ENCODE measurements around the gene TNRC6C.

TNRC6C gene

DNA sequence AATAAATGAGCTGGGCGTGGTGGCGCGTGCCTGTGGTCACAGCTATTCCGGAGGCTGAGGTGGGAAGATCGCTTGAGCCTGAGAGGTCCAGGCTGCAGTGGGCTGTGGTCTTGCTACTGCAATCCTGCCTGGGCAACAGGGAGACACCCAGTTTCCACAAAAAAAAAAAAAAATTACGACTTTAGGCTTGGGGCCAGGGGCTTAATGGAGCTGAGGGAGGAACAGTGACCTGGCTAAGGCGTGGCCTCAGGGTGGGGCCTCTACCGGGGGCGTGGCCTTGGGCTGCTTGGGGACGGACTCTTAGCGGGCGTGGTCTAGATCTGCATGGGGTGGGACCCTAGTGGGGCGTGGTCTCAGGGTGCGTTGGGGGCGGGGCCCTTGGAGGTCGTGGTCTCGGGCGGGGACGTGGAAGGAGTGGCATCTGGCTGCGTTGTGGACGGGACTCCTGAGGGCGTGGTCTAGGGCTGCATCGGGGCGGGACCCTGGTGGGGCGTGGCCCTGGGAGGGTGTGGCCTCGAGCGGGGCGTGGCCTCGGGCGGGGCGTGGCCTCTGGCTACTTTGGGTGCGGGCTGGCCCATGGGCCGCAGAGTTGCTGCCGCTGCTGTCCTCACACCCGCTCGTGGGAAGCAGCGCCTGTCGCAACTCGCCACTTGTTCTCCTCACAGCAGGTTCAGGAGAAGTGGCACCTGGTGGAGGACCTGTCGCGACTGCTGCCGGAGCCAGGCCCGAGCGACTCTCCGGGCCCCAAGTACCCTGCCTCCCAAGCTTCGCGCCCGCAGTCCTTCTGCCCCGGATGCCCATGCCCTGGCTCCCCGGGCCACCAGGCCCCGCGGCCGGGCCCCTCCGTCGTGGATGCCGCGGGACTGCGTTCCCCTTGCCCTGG is 181.9 kb downstream of the TNRC6C start:
- no peak for FAIRE-seq

DNA sequence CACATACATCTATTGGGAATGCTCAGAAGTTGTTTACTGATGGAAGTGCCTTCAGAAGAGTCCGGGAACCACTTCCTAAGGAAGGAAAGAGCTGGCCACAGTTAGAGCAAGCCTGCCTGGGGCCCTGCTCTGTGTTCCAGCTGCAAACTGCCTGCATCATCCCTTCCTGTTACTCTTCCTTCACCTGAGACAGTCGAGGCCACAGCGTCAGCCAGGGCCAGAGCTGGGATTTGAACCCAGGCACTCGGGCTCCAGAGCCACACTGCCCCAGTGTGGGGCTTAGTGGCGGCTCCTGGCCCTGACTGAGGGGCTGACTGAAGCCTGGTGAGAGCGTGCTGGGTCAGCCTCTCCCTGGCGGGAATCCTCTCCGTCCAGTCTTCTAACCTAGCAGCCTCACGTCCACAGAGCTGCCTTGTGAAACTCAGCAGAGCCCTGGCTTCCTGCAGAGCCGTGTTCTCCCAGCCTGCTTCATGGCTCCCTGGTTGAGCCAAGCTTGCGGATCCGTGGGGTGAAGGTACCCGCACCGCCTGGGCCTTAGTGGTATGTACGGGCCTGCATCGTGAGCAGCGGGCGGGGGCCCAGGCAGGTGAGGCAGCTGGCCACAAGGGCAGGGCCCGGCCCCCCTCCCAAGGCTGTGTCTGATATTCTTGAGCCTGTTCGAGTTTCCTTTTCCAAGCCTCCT is 183.1 kb downstream of the TNRC6C start:
- no peak for FAIRE-seq

DNA sequence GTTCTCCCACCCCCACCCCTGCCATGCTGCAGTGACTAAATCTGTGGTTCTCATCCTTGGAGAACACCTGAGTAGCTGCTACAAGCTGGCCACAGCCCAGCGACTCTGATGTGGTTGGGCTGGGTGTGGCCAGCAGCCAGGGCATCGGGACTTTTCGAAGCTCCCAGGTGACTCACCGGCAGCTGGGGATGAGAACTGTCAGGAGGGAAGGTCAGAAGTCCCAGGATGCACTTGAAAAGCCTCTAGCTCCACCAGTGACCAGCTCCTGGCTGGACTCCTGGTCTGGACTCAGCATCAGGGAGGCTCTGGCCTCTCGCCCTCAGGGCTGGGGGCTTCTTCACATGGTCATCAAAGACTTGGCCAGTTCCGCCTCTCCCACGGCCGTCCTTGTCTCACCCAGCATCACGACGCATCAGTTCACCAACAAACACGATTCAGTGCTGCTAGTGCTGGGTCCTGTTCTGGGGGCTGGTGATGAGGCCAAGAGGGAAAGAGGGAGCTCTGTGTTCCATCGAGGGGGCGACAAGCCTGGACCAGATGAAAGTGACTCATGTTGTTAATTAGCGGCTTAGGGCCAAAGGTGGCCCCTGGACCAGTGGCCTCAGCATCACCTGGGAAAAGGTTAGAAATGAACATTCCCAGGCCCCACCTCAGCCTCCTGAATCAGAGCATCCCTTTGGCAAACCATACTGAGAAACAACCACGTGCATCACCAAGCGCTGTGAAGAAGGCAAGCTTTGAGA is 183.8 kb downstream of the TNRC6C start:
- FAIRE-seq, result no peak

DNA sequence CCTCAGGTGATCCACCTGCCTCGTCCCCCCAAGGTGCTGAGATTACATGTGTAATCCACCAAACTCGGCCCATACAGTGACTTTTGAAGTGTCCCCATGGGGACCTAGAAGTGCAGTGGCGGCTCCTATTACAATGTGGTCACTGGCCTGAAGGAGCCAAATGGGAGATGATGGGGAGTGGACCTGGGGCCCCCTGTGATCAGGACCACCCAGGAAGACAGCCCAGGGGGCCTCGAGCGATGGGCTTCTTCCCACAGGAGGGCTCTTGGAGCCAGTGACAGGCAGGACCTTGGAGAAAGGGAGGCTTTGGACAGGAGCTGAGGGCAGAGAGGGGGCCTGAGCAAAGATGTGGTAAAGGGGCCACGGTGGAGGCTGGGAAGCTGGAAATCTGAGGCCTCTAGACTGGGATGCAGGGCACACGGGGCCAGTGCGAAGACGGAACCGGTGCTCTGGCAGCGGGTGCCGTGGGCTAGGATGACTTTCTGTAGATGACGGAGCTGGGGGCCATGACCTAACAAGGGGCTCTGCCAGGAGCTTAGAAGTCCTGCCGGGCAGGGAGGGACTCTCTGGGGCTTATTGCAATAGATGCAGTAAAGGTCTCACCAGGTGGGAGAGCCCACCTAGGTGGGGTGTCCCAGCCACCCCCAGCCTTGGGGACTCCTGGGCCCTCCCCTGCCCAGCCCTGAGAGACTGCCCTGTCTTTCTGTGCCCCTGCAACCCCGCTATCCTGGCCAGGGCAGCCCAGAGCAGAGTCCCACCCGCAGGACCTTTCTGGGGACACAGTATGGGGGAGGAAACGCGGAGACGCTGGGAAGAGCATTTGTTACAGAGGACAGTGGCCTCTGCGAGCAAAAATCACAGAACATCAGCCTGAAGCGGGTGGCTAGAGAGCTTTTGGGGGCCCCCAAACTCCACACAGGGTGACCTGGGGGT is 185.0 kb downstream of the TNRC6C start:
- no peak for FAIRE-seq

DNA sequence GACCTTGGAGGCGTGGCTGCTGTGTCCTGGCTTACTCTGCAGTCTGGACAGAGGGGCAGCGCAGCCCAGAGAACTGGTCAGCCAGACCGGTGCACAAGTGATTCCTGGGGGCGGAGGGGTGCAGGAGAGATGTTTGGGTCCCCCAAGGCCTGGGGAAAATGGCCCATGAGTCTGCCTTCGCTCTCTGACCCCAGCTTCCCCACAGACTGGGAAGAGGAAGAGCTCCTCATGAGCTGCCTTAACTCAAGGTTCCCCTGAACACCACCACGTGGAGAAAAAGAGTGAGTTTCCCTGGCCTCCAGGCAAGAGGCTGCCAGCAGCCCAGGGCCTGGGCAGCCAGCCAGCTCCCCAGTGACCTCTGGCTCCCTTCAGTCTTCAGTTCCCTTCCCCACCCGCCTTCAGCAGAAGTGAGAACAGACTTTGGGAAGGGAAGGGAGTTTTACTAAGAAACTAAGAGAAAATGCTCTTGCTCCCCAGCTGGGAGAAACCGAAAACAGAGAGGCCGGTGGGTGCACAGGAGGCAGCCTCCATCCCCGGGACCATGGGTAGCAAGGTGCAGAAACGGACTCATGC is 185.7 kb downstream of the TNRC6C start:
- no peak for FAIRE-seq

DNA sequence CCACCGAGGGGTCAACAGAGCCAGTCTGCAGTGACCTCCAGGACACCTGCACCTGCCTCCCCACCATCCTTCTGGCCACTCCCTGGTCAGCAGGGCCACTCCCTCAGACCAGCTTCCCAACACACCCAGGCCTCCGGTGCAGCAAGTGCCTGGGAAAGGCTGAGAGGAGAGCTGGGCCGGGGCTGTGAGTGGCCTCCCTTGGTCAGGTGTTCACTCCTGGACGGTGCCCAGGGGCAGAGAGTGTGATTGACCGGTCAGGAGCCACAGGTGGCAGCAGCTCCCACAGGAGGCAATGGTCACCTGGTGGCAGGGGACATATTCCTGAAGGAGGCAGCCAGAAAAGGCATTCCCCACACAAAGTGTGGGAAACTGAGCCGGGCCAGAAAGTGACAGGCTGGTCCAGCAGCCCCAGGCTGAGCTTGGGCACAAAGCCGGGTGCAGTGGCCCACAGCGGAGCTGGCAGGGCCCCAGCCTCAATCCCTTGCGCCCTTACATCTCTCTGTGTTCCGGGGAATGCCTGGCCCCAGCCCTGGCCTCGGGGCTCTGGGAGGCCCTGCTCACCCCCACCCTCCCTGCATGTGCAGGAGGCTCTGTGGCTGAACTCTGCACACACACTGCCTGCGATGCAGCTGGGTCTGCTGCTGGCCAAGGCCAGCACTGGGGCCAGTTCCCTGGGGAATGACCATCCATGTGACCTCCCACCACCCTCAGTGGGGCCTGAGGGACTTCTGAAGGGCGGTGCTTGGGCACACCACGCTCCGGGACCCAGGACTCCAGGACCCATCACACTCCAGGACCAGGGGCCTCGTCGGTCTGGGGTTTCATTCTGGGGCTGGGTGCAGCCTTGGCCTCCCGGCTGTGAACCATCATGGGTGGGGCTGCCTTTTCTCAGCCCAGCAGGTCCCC is 186.5 kb downstream of the TNRC6C start:
- FAIRE-seq, result no peak

DNA sequence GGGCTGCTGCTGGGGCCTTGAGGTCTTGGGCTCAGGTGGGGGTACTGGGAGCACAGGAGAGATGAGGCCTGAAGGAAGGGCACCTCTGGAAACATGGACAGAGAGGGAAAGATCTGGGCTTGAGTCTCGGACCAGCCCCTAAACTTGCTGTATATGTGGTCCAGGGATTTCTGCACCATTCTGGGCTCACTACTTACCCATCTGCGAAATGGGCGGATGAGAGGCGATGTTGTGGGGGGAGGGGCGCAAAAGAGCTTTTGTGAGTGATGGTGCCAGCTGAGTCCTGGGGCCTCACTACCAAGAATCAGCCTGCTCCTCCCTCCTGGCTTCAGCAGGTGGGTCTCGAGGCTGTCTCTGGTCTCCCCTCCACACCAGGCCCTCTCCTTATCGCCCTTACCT is 188.0 kb downstream of the TNRC6C start:
- no peak for FAIRE-seq

DNA sequence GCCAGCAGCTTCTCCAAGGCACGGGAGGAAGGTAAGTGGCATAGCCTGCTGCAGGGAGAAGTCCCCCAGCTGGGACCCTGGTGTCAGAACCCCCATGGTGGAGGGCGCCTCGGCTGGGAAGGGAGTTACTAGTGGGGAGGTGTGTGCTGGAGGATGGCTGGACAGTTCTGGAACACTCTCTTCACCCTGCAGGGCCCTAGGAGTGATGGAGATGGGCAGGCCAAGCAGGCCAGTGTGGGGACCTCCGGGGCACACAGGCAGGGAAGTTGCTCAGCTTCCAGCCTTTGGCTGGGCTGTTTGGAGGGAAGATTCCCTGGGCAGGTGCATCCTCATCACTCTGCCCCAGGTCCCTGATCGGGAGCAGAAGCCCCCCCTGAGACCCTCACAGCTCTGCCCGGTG is 188.4 kb downstream of the TNRC6C start:
- no peak for FAIRE-seq

DNA sequence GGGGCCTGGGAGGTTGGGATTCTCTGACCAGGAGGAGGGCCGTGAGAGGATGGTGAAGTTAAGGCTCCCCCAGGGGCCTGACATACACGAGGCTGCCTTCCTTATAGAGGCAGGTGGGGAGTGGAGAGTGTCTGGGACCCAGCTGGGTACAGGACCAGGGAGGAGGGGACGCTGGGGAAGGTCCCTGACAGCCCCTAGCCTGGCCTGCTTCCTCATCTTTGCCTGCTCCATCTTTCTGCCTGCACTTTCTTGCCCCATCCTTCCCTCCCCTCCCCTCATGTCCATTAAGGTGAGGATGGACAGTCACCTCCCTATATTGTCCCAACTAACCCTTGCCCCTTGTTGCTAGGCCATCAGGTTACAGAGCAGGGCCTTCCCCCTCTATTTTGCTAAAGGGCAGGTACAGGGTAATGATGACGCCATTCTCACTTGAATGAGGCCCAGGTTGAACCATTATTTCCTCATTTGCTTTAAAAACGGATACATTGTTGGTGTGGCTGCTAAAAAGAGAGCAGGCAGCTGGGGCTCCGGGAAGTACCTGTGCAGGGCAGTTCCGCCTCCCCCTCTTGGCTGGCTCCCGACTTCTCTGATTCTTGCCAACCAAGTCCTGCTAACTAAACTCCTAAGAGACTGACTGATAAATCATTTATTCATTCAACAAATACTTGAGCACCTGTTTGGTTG is 189.0 kb downstream of the TNRC6C start:
- FAIRE-seq, result no peak

DNA sequence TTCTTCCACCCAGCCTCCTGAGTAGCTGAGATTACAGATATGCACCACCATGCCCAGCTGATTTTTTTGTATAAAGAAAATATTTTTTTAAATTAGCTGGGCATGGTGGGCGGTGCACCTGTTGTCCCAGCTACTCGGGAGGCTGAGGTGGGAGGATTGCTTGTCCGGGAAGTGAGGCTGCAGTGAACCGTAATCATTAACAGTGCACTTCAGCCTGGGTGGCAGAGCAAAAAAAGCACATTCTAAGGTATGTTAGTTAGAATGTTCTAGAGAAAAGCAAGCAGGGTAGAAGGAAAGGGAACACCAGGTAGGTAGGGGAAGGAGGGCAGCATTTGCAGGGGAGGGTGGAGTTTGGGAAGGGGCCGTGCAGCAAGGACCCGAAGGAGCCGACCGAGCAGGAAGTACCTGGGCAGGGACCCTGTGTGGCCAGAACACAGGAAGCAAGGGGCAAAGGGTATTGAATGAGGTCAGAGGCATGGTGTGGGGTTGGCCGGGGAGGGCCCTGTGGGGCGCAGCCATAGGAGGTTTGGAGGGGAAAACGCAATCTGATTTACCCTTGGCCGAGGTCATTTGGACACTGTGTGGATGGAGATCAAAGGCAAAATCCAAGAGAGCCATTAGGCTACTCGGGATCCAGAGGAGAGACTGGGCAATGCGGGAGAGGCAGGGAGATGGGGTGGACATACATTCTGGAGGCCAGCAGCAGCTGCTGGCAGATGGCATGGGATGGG is 189.9 kb downstream of the TNRC6C start:
- no peak for FAIRE-seq

DNA sequence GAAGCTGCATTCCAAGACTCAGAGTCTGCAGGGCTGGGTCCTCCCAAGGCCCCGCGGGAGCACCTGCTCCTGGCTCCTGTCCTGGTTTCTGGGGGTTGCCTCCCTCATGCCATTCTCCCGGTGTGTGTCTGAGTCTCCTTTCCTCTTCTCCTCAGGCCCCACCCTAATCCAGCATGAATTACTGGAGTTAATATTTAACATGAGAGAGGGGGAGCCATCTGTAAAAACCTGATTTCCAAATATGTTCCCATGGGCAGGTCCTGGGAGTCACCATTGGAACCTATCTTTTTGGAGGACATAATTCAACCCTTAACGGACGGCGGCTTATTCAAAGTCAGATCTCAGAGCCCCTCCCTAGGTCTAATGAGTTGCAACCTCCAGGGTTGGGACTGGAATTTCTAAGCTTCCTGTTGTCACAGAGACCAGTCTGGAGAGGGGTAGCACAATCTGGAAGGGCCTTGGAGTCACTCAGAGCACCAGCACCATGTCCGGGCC is 193.1 kb downstream of the TNRC6C start:
- FAIRE-seq, result no peak

DNA sequence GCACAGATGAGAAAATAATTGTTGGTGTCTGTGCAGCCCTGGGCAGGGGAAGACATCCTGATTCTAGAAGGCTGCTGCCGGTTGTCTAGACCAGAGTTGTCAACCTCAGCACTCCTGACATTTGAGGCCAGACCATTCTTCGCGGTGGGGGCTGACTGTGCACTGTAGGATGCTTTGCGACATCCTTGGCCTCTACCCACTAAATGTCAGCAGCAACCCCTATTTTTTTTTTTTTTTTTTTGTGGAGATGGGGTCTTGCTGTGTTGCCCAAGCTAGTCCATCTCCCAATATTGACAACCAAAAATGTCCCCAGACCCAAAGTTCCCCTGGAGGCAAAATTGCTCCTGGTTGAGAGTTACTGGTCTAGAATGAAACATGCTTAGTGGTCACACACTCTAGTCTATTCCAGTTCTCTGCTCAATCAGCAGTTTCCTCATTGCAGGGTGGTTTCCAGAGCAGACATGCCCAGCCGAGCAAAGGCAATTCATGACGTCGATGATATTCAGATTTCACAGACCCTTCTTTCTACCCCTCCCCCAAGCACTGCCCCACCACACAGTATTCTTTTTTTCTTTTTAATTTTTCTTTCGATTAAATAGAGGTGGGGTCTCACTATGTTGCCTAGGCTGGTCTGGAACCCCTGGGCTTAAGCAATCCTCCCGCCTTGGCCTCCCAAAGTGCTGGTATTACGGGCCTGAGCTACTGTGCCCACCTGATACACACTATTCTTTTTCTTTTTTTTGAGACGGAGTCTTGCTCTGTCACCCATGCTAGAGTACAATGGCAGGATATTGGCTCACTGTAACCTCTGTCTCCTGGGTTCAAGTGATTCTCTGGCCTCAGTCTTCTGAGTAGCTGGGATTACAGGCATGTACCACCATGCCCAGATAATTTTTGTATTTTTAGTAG is 196.7 kb downstream of the TNRC6C start:
- FAIRE-seq, result no peak

Data from A204.1 (cell line).